Fibroblast of lung (primary cell): Measurements from ENCODE around the gene KIZ.

ENCODE experiments used
- EZH2 ChIP-seq: IDR thresholded peaks from 2 replicates; pipeline ENCODE4 v1.5.1; 2012; ENCODE audit warnings: low read length, control low read depth, mild to moderate bottlenecking; ENCODE audit errors: missing control alignments
- TF ChIP-seq, protein P1 (sequence below), 2 donors: IDR thresholded peaks in 1 of 2; conservative IDR thresholded peaks in 1 of 2; 1 replicate in 1 of 2; 2 replicates in 1 of 2; pipeline ENCODE4 v1.5.1; 2011 to 2012; ENCODE audit warnings: low read length in 2 of 2, control low read depth in 1 of 2, inconsistent platforms in 1 of 2, low read depth in 1 of 2, mild to moderate bottlenecking in 1 of 2

- TF ChIP-seq, protein P1, sequence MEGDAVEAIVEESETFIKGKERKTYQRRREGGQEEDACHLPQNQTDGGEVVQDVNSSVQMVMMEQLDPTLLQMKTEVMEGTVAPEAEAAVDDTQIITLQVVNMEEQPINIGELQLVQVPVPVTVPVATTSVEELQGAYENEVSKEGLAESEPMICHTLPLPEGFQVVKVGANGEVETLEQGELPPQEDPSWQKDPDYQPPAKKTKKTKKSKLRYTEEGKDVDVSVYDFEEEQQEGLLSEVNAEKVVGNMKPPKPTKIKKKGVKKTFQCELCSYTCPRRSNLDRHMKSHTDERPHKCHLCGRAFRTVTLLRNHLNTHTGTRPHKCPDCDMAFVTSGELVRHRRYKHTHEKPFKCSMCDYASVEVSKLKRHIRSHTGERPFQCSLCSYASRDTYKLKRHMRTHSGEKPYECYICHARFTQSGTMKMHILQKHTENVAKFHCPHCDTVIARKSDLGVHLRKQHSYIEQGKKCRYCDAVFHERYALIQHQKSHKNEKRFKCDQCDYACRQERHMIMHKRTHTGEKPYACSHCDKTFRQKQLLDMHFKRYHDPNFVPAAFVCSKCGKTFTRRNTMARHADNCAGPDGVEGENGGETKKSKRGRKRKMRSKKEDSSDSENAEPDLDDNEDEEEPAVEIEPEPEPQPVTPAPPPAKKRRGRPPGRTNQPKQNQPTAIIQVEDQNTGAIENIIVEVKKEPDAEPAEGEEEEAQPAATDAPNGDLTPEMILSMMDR (conservative IDR thresholded peaks at IDR 0.05 in 1 of 2, IDR thresholded peaks at IDR 0.05 in 1 of 2; ENCODE audit: low read depth in 1 of 2, low read length in 2 of 2) = no peak
- no peak for TF ChIP-seq EZH2
Measured at GRCh38 chr20:21269772-21270171, 143.9 kb downstream of the KIZ start.
